ENCODE data around the gene CDH1.
"Not testable (repeated sequence)": the region's sequence is repeated elsewhere in the genome, so short reads cannot be mapped to it uniquely, and the experiment has no call there.

Gene CDH1

GRCh38 chr16:68737046-68737729 is at the start of gene CDH1:
Gene CDH1, plus strand, starts transcription at chr16:68737292. Its CDS starts 124 bp downstream, at chr16:68737416.
- DNase-seq: no peak

DNA sequence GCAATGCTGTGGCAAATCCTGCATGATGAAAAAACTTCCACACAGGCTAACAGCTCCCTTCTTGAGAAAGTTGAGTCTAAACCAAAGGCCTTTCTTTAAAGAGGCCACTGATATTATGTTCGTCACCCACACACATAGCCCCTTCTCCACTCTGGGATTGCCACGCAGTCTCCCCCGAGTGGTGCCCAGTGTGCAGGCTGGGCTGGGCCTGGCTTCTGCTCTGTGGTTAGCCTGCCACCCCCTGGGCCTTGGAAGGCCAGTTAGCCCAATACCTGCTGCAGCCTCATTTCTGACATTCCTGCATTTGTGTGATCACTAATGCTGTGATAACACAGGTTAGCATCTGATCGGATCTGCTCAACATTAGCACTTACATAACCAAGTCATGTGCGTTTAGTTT is 47.2 kb upstream of the CDH1 start:
- no peak for DNase-seq

GRCh38 chr16:68695575-68695974 is 41.5 kb upstream of the CDH1 start:
- DNase-seq: no peak

GRCh38 chr16:68696514-68696913 is 40.6 kb upstream of the CDH1 start:
- DNase-seq: no peak

DNA sequence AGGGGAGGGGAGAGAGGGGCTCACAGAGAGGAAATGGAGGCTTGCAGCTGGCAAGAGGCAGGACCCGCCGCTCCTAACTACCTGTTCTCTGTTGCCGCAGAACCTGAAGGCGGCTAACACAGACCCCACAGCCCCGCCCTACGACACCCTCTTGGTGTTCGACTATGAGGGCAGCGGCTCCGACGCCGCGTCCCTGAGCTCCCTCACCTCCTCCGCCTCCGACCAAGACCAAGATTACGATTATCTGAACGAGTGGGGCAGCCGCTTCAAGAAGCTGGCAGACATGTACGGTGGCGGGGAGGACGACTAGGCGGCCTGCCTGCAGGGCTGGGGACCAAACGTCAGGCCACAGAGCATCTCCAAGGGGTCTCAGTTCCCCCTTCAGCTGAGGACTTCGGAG is 39.0 kb upstream of the CDH1 start:
- DNase-seq: no peak

- DNase-seq: peak; percentile 33 to 56
Observed at GRCh38 chr16:68700120-68700519, 37.0 kb upstream of the CDH1 start.

DNA sequence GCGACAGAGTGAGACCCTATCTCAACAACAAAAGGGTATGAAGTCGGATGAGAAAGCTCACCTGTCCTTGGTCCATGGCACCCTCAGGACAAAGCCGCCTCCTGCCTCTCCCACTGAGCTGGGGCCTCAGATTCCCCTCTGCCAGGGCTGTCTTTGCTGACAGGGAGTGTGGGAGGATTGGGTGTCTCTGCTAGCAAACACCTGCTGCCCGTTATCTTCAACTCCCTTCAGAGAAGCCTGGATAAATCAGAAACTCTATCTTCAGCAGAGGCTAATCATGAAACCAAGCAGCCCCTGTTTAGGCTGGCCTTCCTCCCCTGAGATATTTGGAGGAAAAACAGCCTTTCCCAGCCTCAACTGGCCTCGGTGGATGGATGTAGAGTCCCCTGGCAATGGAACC is 36.3 kb upstream of the CDH1 start:
- DNase-seq: no peak

GRCh38 chr16:68704232-68704867 is 32.7 kb upstream of the CDH1 start:
- DNase-seq: peak; percentile 54 to 68

DNA sequence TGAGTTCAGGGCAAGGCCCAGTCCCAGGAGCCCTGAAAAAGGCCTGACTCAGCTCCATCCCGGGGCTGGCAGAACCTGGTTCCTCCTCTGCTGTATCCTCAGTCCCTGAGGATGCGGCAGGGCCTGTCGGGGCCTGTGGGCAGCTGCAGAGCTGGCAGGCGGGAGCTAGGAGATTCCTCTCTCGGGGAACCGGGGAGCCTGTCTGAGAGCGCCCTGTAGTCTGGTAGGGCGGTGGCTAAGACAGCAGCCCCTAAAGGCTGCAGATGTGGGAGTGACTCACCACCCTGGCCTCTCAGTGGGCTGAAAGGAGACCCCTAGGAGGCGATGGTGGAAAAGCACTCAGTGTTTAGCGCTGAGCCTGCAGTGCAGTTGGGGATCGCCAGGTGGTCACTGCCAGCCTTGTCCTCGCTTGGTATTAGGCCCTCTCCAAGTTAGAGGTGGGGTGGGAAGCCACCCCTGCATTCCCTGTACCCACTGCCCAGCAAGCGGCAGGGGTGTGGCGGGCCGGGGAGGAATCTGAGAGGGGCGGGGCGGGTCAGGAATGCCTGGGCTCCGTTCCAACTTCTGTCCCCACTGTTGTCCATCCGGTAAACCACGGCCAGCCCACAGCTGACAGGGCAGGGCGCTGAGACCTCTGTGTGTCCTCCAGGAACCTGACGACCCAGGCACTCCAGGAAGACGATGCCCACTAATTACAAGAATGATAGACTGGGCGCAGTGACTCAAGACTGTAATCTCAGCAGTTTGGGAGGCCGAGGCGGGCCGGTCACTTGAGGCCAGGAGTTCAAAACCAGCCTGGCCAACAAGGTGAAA is 29.5 kb upstream of the CDH1 start:
- DNase-seq: no peak

DNA sequence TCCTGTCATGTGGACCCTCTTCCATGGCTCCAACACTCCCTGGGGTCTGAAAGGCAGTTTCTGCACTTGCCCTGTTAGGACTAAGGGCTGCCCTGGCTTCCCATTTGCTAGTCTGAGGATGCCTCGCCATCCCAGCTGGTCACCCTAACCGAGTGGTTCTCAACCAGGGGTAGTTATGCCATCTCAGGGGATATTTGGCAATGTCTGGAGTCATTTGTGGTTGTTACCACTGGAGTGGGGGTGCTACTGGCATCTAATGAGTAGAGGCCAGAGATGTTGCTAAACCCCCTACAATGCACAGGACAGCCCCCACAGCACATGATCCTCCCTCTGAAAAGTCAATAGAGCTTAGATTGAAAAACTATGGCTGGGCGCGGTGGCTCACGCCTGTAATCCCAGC is 26.9 kb upstream of the CDH1 start:
- DNase-seq: peak; percentile 22 to 37

- DNase-seq: peak; percentile 88 to 98
Observed at GRCh38 chr16:68711421-68712139, 25.5 kb upstream of the CDH1 start.

- DNase-seq: no peak
Observed at GRCh38 chr16:68713361-68713760, 23.7 kb upstream of the CDH1 start.

GRCh38 chr16:68715471-68715870 is 21.6 kb upstream of the CDH1 start:
- DNase-seq: no peak

DNA sequence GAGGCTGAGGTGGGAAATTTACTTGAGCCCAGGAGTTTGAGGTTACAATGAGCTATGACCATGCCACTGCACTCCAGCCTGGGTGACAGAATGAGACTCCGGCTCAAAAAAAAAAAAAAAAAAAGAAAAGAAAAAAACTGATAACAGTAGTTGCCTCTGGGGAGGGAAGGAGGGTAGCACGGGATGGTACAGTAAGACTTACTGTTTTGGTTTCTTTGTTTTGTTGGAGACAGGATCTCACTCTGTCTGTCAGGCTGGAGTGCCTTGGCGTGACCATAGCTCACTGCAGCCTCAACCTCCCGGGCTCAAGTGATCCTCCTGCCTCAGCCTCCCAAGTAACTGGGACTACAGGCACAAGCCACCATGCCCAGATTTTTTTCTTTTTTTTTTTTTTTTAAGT is 20.6 kb upstream of the CDH1 start:
- DNase-seq: not testable (repeated sequence)

DNA sequence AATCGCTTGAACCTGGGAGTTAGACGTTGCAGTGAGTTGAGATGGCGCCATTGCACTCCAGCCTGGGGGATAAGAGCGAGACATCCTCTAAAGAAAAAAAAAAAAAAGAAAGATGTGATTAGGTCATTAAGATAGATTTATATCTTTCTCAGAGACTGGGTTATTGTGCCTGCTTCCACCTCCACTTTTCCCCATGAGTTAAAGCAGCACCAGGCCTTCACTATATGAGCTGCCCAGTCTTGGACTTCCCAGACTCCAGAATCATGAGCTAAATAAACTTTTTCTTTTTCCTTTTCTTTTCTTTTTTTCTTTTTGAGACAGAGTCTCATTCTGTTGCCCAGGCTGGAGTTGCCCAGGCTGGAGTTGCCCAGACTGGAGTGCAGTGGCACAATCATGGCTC is 19.4 kb upstream of the CDH1 start:
- no peak for DNase-seq

- DNase-seq: no peak
Observed at GRCh38 chr16:68718590-68718989, 18.5 kb upstream of the CDH1 start.

- DNase-seq: peak in 1 of 2 donors; percentile 41
Observed at GRCh38 chr16:68719993-68720489, 17.1 kb upstream of the CDH1 start.

GRCh38 chr16:68722119-68723024 is 14.7 kb upstream of the CDH1 start:
- DNase-seq: no peak

GRCh38 chr16:68724797-68725196 is 12.3 kb upstream of the CDH1 start:
- DNase-seq: no peak

DNA sequence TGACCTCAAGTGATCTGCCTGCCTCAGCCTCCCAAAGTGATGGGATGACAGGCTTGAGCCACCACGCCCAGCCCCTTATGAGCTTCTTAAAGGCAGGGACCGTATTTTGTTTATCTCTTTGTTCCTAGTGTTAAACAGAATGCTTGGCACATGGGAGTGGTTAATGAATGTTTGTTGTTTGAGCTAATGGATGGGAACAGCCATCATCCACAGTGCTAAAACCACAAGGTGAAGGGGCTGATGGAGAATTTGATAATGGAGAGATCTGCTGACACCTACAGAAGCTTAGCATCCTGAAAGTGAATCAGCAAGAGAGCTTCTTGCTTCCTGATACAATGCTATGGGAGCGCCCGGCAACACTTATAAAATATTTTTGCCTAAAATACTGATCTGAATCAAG is 8.6 kb upstream of the CDH1 start:
- no peak for DNase-seq

DNA sequence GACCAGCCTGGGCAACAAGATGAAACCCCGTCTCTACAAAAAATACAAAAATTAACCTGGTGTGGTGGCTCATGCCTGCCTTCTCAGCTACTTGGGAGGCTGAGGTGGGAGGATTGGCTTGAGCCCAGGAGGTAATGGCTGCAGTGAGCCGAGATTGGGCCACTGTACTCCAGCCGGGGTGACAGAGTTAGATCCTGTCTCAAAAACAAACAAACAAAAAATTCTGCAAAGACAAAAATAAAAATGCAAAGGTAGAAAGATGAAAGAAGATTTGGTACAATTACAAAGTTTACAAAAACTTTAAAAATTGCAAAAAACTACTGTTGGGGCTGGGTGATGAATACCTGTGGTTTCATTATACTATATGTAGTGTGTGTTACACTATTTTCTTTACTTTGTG is 5.5 kb upstream of the CDH1 start:
- no peak for DNase-seq

All from inflammatory macrophage treated with lipopolysaccharide for 1 hour (primary cell).